Neural progenitor cell (in vitro differentiated cells): ENCODE data around the gene ARHGEF4.

ENCODE experiments used
- EZH2 ChIP-seq: fragments of 200-600 bp; sonication (generic); IDR thresholded peaks from 2 replicates; pipeline ENCODE4 v1.6.1; 2017; ENCODE audit warnings: antibody characterized with exemption, mild to moderate bottlenecking, moderate library complexity
- TF ChIP-seq, protein P1 (sequence below): fragments of 200-600 bp; sonication (generic); IDR thresholded peaks from 2 replicates; pipeline ENCODE4 v1.5.1; 2017; ENCODE audit warnings: antibody characterized with exemption, mild to moderate bottlenecking

DNA sequence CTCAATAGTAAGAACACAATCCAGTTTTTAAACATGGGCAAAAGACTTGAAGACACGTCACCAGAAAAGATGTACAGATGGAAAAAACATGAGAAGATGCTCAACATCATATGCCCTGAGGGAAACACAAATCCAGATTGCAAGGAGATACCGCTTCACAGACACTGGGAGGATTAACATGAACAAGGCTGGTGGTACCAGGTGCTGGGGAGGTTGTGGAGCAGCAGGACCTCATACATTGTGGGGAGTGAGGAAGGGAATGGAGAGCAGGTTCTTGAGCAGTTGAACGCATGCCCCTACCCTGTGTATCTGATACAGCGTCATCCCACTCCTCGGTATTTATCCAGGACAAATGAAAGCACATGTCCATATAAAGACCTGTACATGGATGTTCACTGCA is 72.1 kb downstream of the ARHGEF4 start:
- TF ChIP-seq, protein P1, sequence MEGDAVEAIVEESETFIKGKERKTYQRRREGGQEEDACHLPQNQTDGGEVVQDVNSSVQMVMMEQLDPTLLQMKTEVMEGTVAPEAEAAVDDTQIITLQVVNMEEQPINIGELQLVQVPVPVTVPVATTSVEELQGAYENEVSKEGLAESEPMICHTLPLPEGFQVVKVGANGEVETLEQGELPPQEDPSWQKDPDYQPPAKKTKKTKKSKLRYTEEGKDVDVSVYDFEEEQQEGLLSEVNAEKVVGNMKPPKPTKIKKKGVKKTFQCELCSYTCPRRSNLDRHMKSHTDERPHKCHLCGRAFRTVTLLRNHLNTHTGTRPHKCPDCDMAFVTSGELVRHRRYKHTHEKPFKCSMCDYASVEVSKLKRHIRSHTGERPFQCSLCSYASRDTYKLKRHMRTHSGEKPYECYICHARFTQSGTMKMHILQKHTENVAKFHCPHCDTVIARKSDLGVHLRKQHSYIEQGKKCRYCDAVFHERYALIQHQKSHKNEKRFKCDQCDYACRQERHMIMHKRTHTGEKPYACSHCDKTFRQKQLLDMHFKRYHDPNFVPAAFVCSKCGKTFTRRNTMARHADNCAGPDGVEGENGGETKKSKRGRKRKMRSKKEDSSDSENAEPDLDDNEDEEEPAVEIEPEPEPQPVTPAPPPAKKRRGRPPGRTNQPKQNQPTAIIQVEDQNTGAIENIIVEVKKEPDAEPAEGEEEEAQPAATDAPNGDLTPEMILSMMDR, result no peak
- no peak for TF ChIP-seq EZH2
